Naive thymus-derived CD4-positive, alpha-beta T cell (primary cell): ENCODE data around the gene RAD51B. TPM values are rescaled to one million over a fixed set of nuclear protein-coding genes. Genes with fewer than 3 reads are reported as not detected.

Experiments used
- ATAC-seq: fragments of 150-1000 bp; cut with Tn5 transposase; 2 replicates; pipeline ENCODE4 v1.10.0; 2021; ENCODE audit warnings: mild to moderate bottlenecking, moderate library complexity
- CTCF ChIA-PET: fragments of 350-600 bp; sonication (Branson Sonifier 250); formaldehyde crosslinking; loops from one replicate; lab custom pipeline; 2021; ENCODE audit warnings: antibody characterized with exemption; lab: Charles Lee
- POLR2A ChIA-PET: fragments of 350-600 bp; sonication (Branson Sonifier 250); formaldehyde crosslinking; loops from one replicate; lab custom pipeline; 2021; ENCODE audit warnings: antibody characterized with exemption, inconsistent platforms; lab: Charles Lee
- DNase-seq, 9 donors: peaks; one replicate each; pipeline versions ENCODE4 v3.0.0 to v3.0.0-alpha.2; 2020 to 2022; ENCODE audit warnings: mixed read lengths in 1 of 9
- H3K27ac ChIP-seq: one replicate; pipeline ENCODE4 v1.7.0; 2013; ENCODE audit warnings: mild to moderate bottlenecking, low read depth, low read length, moderate library complexity
- H3K27me3 ChIP-seq, 2 donors: one replicate each; pipeline ENCODE4 v1.7.0; 2013; ENCODE audit warnings: low read length in 2 of 2, mild to moderate bottlenecking in 2 of 2, moderate library complexity in 2 of 2; ENCODE audit not compliant: control insufficient read depth in 2 of 2, insufficient read depth in 2 of 2
- H3K36me3 ChIP-seq, 3 experiments: 1 replicate in 2 of 3; 2 replicates in 1 of 3; pipeline ENCODE4 v1.7.0; 2013; ENCODE audit warnings: low read length in 3 of 3, mild to moderate bottlenecking in 3 of 3, moderate library complexity in 1 of 3; ENCODE audit not compliant: insufficient read depth in 3 of 3, control insufficient read depth in 2 of 3
- H3K4me1 ChIP-seq, 2 donors: one replicate each; pipeline ENCODE4 v1.7.0; 2013; ENCODE audit warnings: low read length in 2 of 2, mild to moderate bottlenecking in 2 of 2, moderate library complexity in 1 of 2; ENCODE audit not compliant: control insufficient read depth in 2 of 2, insufficient read depth in 2 of 2
- H3K4me3 ChIP-seq: 2 replicates; pipeline ENCODE4 v1.7.0; 2013; ENCODE audit warnings: mild to moderate bottlenecking, low read length
- H3K9me3 ChIP-seq, 3 experiments: 1 replicate in 2 of 3; 2 replicates in 1 of 3; pipeline ENCODE4 v1.7.0; 2013; ENCODE audit warnings: low read length in 3 of 3; ENCODE audit not compliant: control insufficient read depth in 2 of 3
- H3K27ac Mint-ChIP-seq, 9 donors: one replicate each; pipeline ENCODE4 v1.8.0; 2020 to 2022; ENCODE audit warnings: mixed read lengths in 9 of 9, mild to moderate bottlenecking in 8 of 9, moderate library complexity in 5 of 9, inconsistent platforms in 2 of 9
- H3K27me3 Mint-ChIP-seq, 5 donors: one replicate each; pipeline ENCODE4 v1.8.0; 2021 to 2022; ENCODE audit warnings: mixed read lengths in 5 of 5, mild to moderate bottlenecking in 1 of 5
- H3K36me3 Mint-ChIP-seq, 5 donors: one replicate each; pipeline ENCODE4 v1.8.0; 2020 to 2022; ENCODE audit warnings: mixed read lengths in 5 of 5, mild to moderate bottlenecking in 3 of 5, inconsistent platforms in 1 of 5
- H3K4me1 Mint-ChIP-seq, 7 donors: one replicate each; pipeline ENCODE4 v1.8.0; 2020 to 2022; ENCODE audit warnings: mixed read lengths in 7 of 7, mild to moderate bottlenecking in 3 of 7, inconsistent platforms in 1 of 7
- H3K4me3 Mint-ChIP-seq, 10 donors: one replicate each; pipeline ENCODE4 v1.8.0; 2020 to 2022; ENCODE audit warnings: mild to moderate bottlenecking in 10 of 10, mixed read lengths in 10 of 10, moderate library complexity in 6 of 10, inconsistent platforms in 2 of 10
- H3K9me3 Mint-ChIP-seq, 11 donors: one replicate each; pipeline ENCODE4 v1.8.0; 2020 to 2022; ENCODE audit warnings: mixed read lengths in 11 of 11, mild to moderate bottlenecking in 4 of 11, inconsistent platforms in 1 of 11, moderate library complexity in 1 of 11
- intact Hi-C, 2 donors: fragments of 100-400 bp; cut with micrococcal nuclease; formaldehyde crosslinking; loops; one replicate each; pipeline ENCODE4 v1.15.1; 2023
- polyA plus RNA-seq, 2 donors: library from polyadenylated mRNA; unstranded; fragments of 300-500 nt; fragmentation: Illumina TruSeq; gene quantifications; one replicate each; pipeline ENCODE4 v1.2.3, GENCODE V29; 2021
- total RNA-seq, 6 experiments: library from RNA in 5 of 6; stranded (reverse) in 5 of 6; gene quantifications; 1 replicate in 5 of 6; 2 replicates in 1 of 6; pipeline ENCODE4 v1.2.3 and lab custom pipeline; 2021 to 2026

RAD51B gene
- total RNA-seq, result 10 to 100 TPM; 28.5 to 42.2 (median 31.0) TPM
- polyA plus RNA-seq, result 10 to 100 TPM; 15.0 to 19.4 TPM
- total RNA-seq (lab: John Stamatoyannopoulos, UW), result 18.6 reads per million, percentile 49 among the genes with 10 or more reads in this experiment

DNA sequence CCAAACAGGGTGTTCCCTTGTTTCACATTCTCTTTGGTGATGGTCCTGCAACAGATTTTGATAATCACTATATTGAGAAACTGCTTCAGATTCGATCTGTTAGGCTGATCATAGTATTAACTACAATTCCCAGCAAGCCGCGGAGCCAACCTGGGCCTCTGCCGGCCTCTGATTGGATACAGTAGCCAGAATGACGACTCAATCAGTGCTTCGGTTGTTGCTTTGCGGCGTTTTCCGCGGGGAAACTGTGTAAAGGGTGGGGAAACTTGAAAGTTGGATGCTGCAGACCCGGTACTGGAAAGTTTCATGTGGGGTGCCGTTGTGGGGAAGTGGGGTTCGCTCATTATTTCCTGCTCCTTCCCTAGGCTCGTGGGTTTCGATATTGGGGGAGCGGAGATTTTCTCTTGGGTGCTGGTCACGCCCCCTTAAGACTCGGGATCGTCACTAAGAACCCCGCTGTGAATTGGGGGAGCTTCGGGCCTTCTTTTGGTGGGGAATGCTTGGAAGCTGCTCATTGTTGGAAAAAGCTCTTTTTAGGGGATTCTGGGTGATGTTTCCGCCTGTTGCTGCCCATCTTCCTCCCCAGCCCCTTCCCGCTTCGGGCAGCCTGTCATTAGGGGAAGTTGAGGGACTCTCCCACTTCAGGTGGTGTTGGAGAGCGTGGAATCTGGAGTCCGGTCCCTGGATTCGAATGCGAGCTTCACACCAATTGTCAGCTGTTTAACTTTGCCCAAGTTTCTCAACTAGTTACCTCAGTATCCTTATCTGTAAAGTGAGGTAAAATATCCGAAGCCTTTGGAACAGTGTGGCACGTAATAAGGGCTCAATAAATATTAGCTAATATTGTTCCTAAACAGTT lies at the start of gene RAD51B:
Gene RAD51B (plus strand): TSS at position 217 of the 859 bp plus-strand sequence.
- Histone ChIP-seq H3K4me3 (peak within 1 kb of the TSS; percentile 91), H3K27me3 (no peaks in the 10 kb centered on the region), H3K9me3 (no peaks in the 10 kb centered on the region), H3K27ac (peak within 1 kb of the TSS; percentile 77), H3K4me1 (peaks cover 11 to 15% of the 10 kb centered on the region in 2 donors), H3K36me3 (peaks cover 0 to 5% (median 0%) of the 10 kb centered on the region in 3 experiments)
- POLR2A ChIA-PET, result interaction anchor here (0.6 to 1.4 kb wide), 4 partner anchors 16 to 1408 kb away, joined by 3 to 6 read pairs (median 4); no protein-coding TSS in a partner anchor
- peaks cover 17 to 57% (median 47%) of the 10 kb centered on the region in 7 donors for H3K4me1 Mint-ChIP-seq
- peak; percentile 79 for ATAC-seq
- peaks cover 0 to 11% (median 0%) of the 10 kb centered on the region in 5 donors for H3K36me3 Mint-ChIP-seq
- intact Hi-C loops, result loop anchor here (1.0 to 10.0 kb wide), 17 partner anchors 18 to 1793 kb away; partner anchors contain the start of genes ARG2 (in 2 of the 2), PIGH (in 2 of the 2), EIF2S1 (in 1 of the 2) and ERH (in 1 of the 2)
- no peaks in the 10 kb centered on the region for H3K27me3 Mint-ChIP-seq
- peak within 1 kb of the TSS; percentile 93 to 99 (median 95) for H3K27ac Mint-ChIP-seq
- DNase-seq, result peak; percentile 68 to 88 (median 84)
- CTCF ChIA-PET, result interaction anchor here (0.9 kb wide), 1 partner anchor 18 kb away, joined by 3 read pairs; no protein-coding TSS in a partner anchor
- H3K9me3 Mint-ChIP-seq, result no peaks in the 10 kb centered on the region
- H3K4me3 Mint-ChIP-seq, result peak within 1 kb of the TSS; percentile 95 to 100 (median 99)

DNA sequence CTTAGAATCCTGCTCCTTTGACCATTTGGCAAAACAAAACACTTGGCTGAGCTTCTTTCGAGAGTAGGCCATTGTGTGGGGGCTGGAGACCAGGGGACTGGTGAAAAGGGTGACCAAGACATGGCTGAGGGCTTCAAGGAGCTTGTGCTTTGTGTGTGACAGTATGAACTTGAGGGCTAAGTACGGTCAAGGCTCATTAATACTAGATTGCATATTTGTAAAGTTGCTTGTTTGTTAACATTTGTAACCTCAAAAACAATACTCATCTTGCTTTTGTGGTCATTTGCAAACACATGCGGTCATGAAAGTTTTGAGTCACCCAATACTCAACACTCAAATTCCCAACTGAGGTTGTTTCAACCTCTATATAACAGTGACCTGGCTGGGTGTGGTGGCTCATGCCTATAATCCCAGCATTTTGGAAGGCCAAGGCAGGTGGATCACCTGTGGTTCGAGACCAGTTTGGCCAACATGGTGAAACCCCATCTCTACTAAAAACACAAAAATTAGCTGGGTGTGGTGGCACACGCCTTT lies 45.7 kb upstream of the RAD51B start:
- H3K27ac Mint-ChIP-seq, result peak overlapping the region in 1 of 9 donors; percentile 54
- CTCF ChIA-PET, result no interaction called here
- ATAC-seq, result no peak
- H3K36me3 ChIP-seq, result peaks cover 3 to 95% (median 9%) of the 10 kb centered on the region in 3 experiments
- no peak for DNase-seq
- POLR2A ChIA-PET, result no interaction called here
- no peak overlapping the region for H3K4me3 ChIP-seq
- no peak overlapping the region for H3K27ac ChIP-seq
- no peaks in the 10 kb centered on the region for H3K4me1 ChIP-seq
- no peaks in the 10 kb centered on the region for H3K27me3 Mint-ChIP-seq
- H3K36me3 Mint-ChIP-seq, result peaks cover 24 to 77% (median 54%) of the 10 kb centered on the region in 5 donors
- intact Hi-C loops, result no loop called here
- H3K27me3 ChIP-seq, result no peaks in the 10 kb centered on the region
- no peak overlapping the region for H3K4me3 Mint-ChIP-seq
- no peaks in the 10 kb centered on the region for H3K9me3 Mint-ChIP-seq
- no peaks in the 10 kb centered on the region for H3K9me3 ChIP-seq
- no peaks in the 10 kb centered on the region for H3K4me1 Mint-ChIP-seq

DNA sequence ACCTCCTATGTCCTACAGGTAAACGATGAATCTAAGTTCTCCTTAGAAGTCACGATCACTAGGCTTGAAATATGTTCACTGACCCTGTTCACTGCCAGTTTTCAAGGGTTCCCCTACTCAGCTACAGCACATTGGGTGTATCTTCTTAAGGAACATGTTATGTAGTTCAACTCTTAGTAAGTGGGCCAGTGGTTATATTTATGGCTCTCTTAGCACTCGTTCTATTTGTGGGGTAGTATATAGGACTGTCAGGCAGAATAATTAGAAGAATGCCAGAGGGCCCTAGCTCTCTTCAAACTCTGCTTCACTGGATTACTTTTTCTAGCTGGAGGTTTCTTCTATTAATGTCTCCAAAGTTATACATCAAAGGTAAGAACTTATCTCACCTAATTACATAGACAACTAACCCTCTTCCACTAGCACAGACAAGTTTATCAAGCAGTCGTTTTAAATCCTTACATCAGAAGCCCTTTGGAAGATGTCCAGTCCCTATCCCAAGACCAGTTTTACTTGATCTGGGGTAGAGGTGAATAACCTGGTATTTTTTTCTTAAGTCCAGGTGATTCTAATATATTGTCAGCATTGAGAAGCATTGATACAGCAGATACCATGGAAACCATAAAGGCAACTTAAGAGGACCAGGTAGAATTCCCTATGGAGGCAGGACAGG lies 42.8 kb upstream of the RAD51B start:
- Histone ChIP-seq H3K4me1 (no peaks in the 10 kb centered on the region), H3K4me3 (no peak overlapping the region), H3K27ac (no peak overlapping the region), H3K36me3 (peaks cover 9 to 99% (median 14%) of the 10 kb centered on the region in 3 experiments), H3K27me3 (no peaks in the 10 kb centered on the region), H3K9me3 (no peaks in the 10 kb centered on the region)
- no peak overlapping the region for H3K4me3 Mint-ChIP-seq
- H3K36me3 Mint-ChIP-seq, result peaks cover 11 to 82% (median 51%) of the 10 kb centered on the region in 5 donors
- H3K27ac Mint-ChIP-seq, result peak overlapping the region in 1 of 9 donors; percentile 43
- no peaks in the 10 kb centered on the region for H3K27me3 Mint-ChIP-seq
- intact Hi-C loops, result no loop called here
- ChIA-PET CTCF (no interaction called here), POLR2A (no interaction called here)
- no peak for DNase-seq
- H3K9me3 Mint-ChIP-seq, result no peaks in the 10 kb centered on the region
- ATAC-seq, result no peak
- H3K4me1 Mint-ChIP-seq, result no peaks in the 10 kb centered on the region

DNA sequence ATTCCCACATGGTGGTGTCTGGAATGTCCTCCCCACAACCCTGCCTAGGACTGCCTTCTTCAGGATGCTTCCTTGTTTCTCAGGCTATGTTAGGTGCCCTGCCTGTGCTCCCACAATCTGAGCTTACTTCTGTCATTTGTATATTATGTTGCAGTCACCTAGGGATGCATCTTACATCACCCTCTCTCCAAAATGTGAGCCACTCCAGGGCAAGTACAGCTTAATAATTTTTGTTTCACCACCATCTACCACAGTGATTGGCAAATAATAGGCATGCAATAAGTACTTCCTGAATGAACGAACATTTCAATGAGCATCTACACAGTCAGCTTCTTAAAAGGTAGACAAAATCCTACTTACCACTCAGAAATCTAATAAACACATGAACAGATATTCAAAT lies 40.8 kb upstream of the RAD51B start:
- POLR2A ChIA-PET, result no interaction called here
- peaks cover 12 to 87% (median 48%) of the 10 kb centered on the region in 5 donors for H3K36me3 Mint-ChIP-seq
- DNase-seq, result no peak

DNA sequence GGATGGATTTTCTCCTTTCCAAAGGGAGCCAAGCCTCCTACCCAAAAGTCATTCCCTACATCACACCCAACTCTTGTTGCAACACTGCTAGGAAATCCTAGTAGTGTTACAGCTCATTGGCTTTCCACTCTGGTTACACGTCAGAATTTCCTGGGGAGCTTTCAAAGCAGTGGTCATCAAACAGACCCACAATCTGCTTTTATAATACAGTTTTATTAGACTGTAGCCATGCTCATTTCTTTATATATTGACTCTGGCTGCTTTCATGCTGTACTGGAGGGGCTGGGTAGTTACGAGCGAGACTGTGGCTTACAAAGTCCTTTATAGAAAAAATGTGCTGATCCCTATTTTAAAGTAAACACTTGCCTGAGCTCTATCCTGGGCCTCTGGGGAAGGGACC lies 37.5 kb upstream of the RAD51B start:
- Mint-ChIP-seq H3K9me3 (no peaks in the 10 kb centered on the region), H3K27me3 (no peaks in the 10 kb centered on the region), H3K36me3 (peaks cover 22 to 89% (median 49%) of the 10 kb centered on the region in 5 donors), H3K27ac (peak overlapping the region in 3 of 9 donors; percentile 16 to 36 (median 36)), H3K4me3 (no peak overlapping the region), H3K4me1 (no peaks in the 10 kb centered on the region)
- no peak overlapping the region for H3K27ac ChIP-seq
- POLR2A ChIA-PET, result no interaction called here
- H3K4me3 ChIP-seq, result no peak overlapping the region
- H3K4me1 ChIP-seq, result no peaks in the 10 kb centered on the region
- H3K9me3 ChIP-seq, result no peaks in the 10 kb centered on the region
- intact Hi-C loops, result no loop called here
- no peaks in the 10 kb centered on the region for H3K27me3 ChIP-seq
- CTCF ChIA-PET, result no interaction called here
- peaks cover 7 to 99% (median 37%) of the 10 kb centered on the region in 3 experiments for H3K36me3 ChIP-seq
- ATAC-seq, result no peak
- no peak for DNase-seq

More for the DNA sequence above, 40.8 kb upstream of the RAD51B start:
- Histone ChIP-seq H3K27ac (no peak overlapping the region), H3K36me3 (peaks cover 9 to 99% (median 22%) of the 10 kb centered on the region in 3 experiments), H3K4me3 (no peak overlapping the region), H3K9me3 (no peaks in the 10 kb centered on the region), H3K27me3 (no peaks in the 10 kb centered on the region), H3K4me1 (no peaks in the 10 kb centered on the region)
- Mint-ChIP-seq H3K27ac (peak overlapping the region in 1 of 9 donors; percentile 67), H3K4me3 (no peak overlapping the region), H3K9me3 (no peaks in the 10 kb centered on the region), H3K27me3 (no peaks in the 10 kb centered on the region), H3K4me1 (no peaks in the 10 kb centered on the region)
- no peak for ATAC-seq
- CTCF ChIA-PET, result no interaction called here
- intact Hi-C loops, result no loop called here

DNA sequence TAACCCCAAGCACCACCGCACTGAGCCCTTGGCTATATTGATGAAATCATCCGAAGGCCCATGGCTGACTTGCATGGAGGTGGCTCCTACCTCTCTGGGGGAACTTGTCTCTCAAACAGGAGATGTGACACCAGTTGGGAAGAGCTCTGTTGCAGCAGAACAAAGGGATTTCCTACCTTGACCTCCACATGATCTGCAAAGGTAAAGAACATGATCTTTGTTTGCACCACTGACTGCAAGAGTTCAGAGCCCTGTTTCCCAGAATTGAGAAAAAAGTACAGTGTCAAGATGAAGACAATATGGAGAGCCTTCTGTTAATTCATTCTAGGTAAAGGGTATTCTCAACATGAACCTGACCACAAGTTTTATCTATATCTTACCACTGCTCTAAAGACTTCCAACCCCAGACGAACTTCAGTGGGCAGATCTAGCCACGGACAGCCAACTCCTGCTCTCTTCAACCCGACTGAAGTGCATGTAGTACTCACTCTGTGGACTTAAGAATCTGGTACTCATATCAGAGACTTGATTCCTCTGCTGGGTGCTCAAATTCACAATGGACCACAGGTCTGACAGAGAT lies 35.2 kb upstream of the RAD51B start:
- Histone ChIP-seq H3K27me3 (no peaks in the 10 kb centered on the region), H3K4me3 (no peak overlapping the region), H3K9me3 (no peaks in the 10 kb centered on the region), H3K4me1 (no peaks in the 10 kb centered on the region), H3K36me3 (peaks cover 21 to 100% (median 42%) of the 10 kb centered on the region in 3 experiments), H3K27ac (no peak overlapping the region)
- ChIA-PET POLR2A (no interaction called here), CTCF (interaction anchor here (0.5 kb wide), 1 partner anchor 52 kb away, joined by 3 read pairs; no protein-coding TSS in a partner anchor)
- no peaks in the 10 kb centered on the region for H3K4me1 Mint-ChIP-seq
- ATAC-seq (no peak), DNase-seq (no peak)
- H3K36me3 Mint-ChIP-seq, result peaks cover 28 to 89% (median 55%) of the 10 kb centered on the region in 5 donors
- H3K9me3 Mint-ChIP-seq, result no peaks in the 10 kb centered on the region
- intact Hi-C loops, result no loop called here
- peak overlapping the region in 2 of 9 donors; percentile 23 to 31 for H3K27ac Mint-ChIP-seq
- no peak overlapping the region for H3K4me3 Mint-ChIP-seq
- H3K27me3 Mint-ChIP-seq, result no peaks in the 10 kb centered on the region
